Measurements from ENCODE around the gene PDGFRA. TPM values are rescaled to one million over a fixed set of nuclear protein-coding genes. Genes with fewer than 3 reads are reported as not detected.

The PDGFRA gene
- total RNA-seq, 1 experiment from 2014 or later: 0.25 TPM

DNA sequence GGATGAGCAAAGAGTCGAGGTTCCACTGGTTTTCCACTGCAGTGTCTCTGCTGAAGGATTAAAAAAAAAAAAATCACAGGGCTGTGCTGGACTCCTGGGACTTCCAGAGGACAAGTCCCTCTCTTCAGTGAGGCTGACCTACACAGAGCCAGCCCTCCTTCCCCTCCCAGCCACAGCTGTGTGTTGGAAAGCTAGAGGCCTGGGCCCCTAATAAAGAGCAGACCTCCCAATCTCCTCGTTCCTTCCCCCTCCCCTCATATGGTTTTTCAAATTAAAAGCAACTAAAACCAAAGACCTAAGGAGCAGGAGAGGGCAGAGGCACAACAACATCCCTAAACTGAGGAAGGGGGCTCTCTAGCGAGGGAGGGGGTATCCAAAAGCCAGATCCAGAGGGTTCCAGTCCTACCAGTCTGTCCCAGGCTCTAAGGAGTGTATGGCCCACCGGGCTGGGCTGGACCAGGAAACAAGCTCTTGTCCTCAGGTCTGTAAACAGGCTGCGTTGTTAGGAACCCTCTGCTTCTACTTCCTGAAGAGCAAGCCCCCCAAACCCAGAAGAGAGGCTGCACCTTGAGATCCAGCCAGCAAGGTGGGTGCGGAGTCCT, 4.0 kb upstream of the PDGFRA start:
- Histone ChIP-seq H3K4me3 (replicated peaks in 1 of 2; ENCODE audit: low read depth in 1 of 2, low read length in 2 of 2) (no peak overlapping the region), H3K36me3 (ENCODE audit: control insufficient read depth in 1 of 2, insufficient read depth in 2 of 2, low read length in 2 of 2) (no peaks in the 10 kb centered on the region), H3K27me3 (ENCODE audit: insufficient read depth, low read length) (no peaks in the 10 kb centered on the region), H3K4me2 (ENCODE audit: low read length) (no peak overlapping the region), H3K79me2 (ENCODE audit: insufficient read depth, low read length) (no peaks in the 10 kb centered on the region), H3K9me2 (ENCODE audit: insufficient read depth) (no peaks in the 10 kb centered on the region), H2AFZ (ENCODE audit: low read depth, low read length, poor library complexity, severe bottlenecking) (no peak overlapping the region), H3K9me3 (ENCODE audit: control insufficient read depth in 1 of 2, insufficient read depth in 1 of 2, low read depth in 1 of 2, low read length in 2 of 2) (no peaks in the 10 kb centered on the region), H4K20me1 (ENCODE audit: insufficient read depth) (no peaks in the 10 kb centered on the region), H3K4me1 (ENCODE audit: control insufficient read depth in 1 of 2, insufficient read depth in 2 of 2, low read length in 2 of 2) (peaks cover 0 to 10% of the 10 kb centered on the region in 2 experiments; a peak in 2 of 4 replicates), H3K9ac (ENCODE audit: low read length) (no peak overlapping the region), H3K27ac (ENCODE audit: low read depth, low read length) (no peak overlapping the region)
- TF ChIP-seq RAD21 (IDR thresholded peaks at IDR 0.05; ENCODE audit: low read depth): no peak
- no peak for TF ChIP-seq SRF (IDR thresholded peaks at IDR 0.05; ENCODE audit: low read depth)
- no peak for TF ChIP-seq ELF1 (IDR thresholded peaks at IDR 0.05; ENCODE audit: borderline replicate concordance, low read depth)
- TF ChIP-seq, protein P1, sequence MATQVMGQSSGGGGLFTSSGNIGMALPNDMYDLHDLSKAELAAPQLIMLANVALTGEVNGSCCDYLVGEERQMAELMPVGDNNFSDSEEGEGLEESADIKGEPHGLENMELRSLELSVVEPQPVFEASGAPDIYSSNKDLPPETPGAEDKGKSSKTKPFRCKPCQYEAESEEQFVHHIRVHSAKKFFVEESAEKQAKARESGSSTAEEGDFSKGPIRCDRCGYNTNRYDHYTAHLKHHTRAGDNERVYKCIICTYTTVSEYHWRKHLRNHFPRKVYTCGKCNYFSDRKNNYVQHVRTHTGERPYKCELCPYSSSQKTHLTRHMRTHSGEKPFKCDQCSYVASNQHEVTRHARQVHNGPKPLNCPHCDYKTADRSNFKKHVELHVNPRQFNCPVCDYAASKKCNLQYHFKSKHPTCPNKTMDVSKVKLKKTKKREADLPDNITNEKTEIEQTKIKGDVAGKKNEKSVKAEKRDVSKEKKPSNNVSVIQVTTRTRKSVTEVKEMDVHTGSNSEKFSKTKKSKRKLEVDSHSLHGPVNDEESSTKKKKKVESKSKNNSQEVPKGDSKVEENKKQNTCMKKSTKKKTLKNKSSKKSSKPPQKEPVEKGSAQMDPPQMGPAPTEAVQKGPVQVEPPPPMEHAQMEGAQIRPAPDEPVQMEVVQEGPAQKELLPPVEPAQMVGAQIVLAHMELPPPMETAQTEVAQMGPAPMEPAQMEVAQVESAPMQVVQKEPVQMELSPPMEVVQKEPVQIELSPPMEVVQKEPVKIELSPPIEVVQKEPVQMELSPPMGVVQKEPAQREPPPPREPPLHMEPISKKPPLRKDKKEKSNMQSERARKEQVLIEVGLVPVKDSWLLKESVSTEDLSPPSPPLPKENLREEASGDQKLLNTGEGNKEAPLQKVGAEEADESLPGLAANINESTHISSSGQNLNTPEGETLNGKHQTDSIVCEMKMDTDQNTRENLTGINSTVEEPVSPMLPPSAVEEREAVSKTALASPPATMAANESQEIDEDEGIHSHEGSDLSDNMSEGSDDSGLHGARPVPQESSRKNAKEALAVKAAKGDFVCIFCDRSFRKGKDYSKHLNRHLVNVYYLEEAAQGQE (IDR thresholded peaks at IDR 0.05; ENCODE audit: low read depth): no peak
- no peak for TF ChIP-seq ZFX (IDR thresholded peaks at IDR 0.05)
- no peak for TF ChIP-seq CEBPB (IDR thresholded peaks at IDR 0.05; ENCODE audit: low read depth)
- no peak for TF ChIP-seq YY1 (IDR thresholded peaks at IDR 0.05; ENCODE audit: extremely low read depth, insufficient replicate concordance, low read depth, low read length)
- TF ChIP-seq, protein P2, sequence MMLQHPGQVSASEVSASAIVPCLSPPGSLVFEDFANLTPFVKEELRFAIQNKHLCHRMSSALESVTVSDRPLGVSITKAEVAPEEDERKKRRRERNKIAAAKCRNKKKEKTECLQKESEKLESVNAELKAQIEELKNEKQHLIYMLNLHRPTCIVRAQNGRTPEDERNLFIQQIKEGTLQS (IDR thresholded peaks at IDR 0.05): no peak
- no peak for TF ChIP-seq EGR1 (IDR thresholded peaks at IDR 0.05; ENCODE audit: low read depth)
- TF ChIP-seq TCF7L2 (IDR thresholded peaks at IDR 0.05; ENCODE audit: borderline replicate concordance, extremely low read depth, insufficient read depth, insufficient read length): no peak
- no peak for TF ChIP-seq SIN3A (IDR thresholded peaks at IDR 0.05; ENCODE audit: low read depth)
- TF ChIP-seq CBX3 (IDR thresholded peaks at IDR 0.05; ENCODE audit: low read depth): no peak
- no peak for TF ChIP-seq POLR2A (IDR thresholded peaks at IDR 0.05; ENCODE audit: borderline replicate concordance, extremely low read depth, insufficient read depth, insufficient read length)
- TF ChIP-seq POLR2AphosphoS5 (IDR thresholded peaks at IDR 0.05; ENCODE audit: low read depth, low read length): no peak
- TF ChIP-seq FOSL1 (IDR thresholded peaks at IDR 0.05; ENCODE audit: low read depth): no peak
- no peak for TF ChIP-seq EZH2phosphoT487 (IDR thresholded peaks at IDR 0.05; ENCODE audit: borderline replicate concordance)
- TF ChIP-seq ZNF274 (IDR thresholded peaks at IDR 0.05; ENCODE audit: low read depth, low read length): no peak
- no peak for TF ChIP-seq EZH2 (IDR thresholded peaks at IDR 0.05)
- ChIA-PET POLR2A (no interaction called here), RAD21 (ENCODE audit: low non-redundant PET in 1 of 2, low total read pairs in 2 of 2, uncharacterized antibody in 2 of 2, unreplicated experiment in 2 of 2) (no interaction called here), CTCF (no interaction called here)
- DNase-seq (ENCODE audit: low read depth, low spot score) (no peak), ATAC-seq (no peak)
- no TSS peak for BruUV-seq (replicated peaks)
- intact Hi-C loops (cut with micrococcal nuclease): no loop called here
